ENCODE measurements around the gene FAM180B.

Gene FAM180B

GRCh38 chr11:47609675-47610074, 23.2 kb downstream of the FAM180B start:
- DNase-seq (ENCODE audit: low read depth, low spot score), result no peak
- TF ChIP-seq CTCF (IDR thresholded peaks at IDR 0.05; ENCODE audit: low read depth, low read length), result no peak
- in situ Hi-C loops (cut with HindIII; ENCODE audit: low sequenced_read_pairs), result no loop called here
- H3K4me3 ChIP-seq (ENCODE audit: low read depth, low read length), result no peak overlapping the region

- TF ChIP-seq CTCF (IDR thresholded peaks at IDR 0.05; ENCODE audit: low read depth, low read length), result no peak
- in situ Hi-C loops (cut with HindIII; ENCODE audit: low sequenced_read_pairs), result no loop called here
- no peak for DNase-seq (ENCODE audit: low read depth, low spot score)
- H3K4me3 ChIP-seq (ENCODE audit: low read depth, low read length), result no peak overlapping the region
These were observed 24.9 kb downstream of the FAM180B start for GRCh38 chr11:47611348-47611794.

GRCh38 chr11:47615249-47615648, 28.8 kb downstream of the FAM180B start:
- no peak for TF ChIP-seq CTCF (IDR thresholded peaks at IDR 0.05; ENCODE audit: low read depth, low read length)
- in situ Hi-C loops (cut with HindIII; ENCODE audit: low sequenced_read_pairs), result no loop called here

GRCh38 chr11:47616726-47617416, 30.4 kb downstream of the FAM180B start:
- DNase-seq (ENCODE audit: low read depth, low spot score), result peak; percentile 82
- in situ Hi-C loops (cut with HindIII; ENCODE audit: low sequenced_read_pairs), result no loop called here
- no peak overlapping the region for H3K4me3 ChIP-seq (ENCODE audit: low read depth, low read length)
- peak; percentile 97 for TF ChIP-seq CTCF (IDR thresholded peaks at IDR 0.05; ENCODE audit: low read depth, low read length)

More at GRCh38 chr11:47615249-47615648, 28.8 kb downstream of the FAM180B start:
- H3K4me3 ChIP-seq (ENCODE audit: low read depth, low read length), result no peak overlapping the region
- DNase-seq (ENCODE audit: low read depth, low spot score), result no peak

- no peak overlapping the region for H3K4me3 ChIP-seq (ENCODE audit: low read depth, low read length)
- no peak for TF ChIP-seq CTCF (IDR thresholded peaks at IDR 0.05; ENCODE audit: low read depth, low read length)
- in situ Hi-C loops (cut with HindIII; ENCODE audit: low sequenced_read_pairs), result no loop called here
- DNase-seq (ENCODE audit: low read depth, low spot score), result peak; percentile 68
These were observed 30.9 kb downstream of the FAM180B start for GRCh38 chr11:47617417-47617809.

- in situ Hi-C loops (cut with HindIII; ENCODE audit: low sequenced_read_pairs), result no loop called here
- no peak for DNase-seq (ENCODE audit: low read depth, low spot score)
- H3K4me3 ChIP-seq (ENCODE audit: low read depth, low read length), result no peak overlapping the region
- no peak for TF ChIP-seq CTCF (IDR thresholded peaks at IDR 0.05; ENCODE audit: low read depth, low read length)
These were observed 34.4 kb downstream of the FAM180B start for GRCh38 chr11:47620836-47621378.
